GDM1 (cell line): ENCODE measurements around the gene KCNQ1.

Source experiments
- DNase-seq: peaks from one replicate; lab custom pipeline; 2025; lab: John Stamatoyannopoulos, UW

KCNQ1 gene

DNA sequence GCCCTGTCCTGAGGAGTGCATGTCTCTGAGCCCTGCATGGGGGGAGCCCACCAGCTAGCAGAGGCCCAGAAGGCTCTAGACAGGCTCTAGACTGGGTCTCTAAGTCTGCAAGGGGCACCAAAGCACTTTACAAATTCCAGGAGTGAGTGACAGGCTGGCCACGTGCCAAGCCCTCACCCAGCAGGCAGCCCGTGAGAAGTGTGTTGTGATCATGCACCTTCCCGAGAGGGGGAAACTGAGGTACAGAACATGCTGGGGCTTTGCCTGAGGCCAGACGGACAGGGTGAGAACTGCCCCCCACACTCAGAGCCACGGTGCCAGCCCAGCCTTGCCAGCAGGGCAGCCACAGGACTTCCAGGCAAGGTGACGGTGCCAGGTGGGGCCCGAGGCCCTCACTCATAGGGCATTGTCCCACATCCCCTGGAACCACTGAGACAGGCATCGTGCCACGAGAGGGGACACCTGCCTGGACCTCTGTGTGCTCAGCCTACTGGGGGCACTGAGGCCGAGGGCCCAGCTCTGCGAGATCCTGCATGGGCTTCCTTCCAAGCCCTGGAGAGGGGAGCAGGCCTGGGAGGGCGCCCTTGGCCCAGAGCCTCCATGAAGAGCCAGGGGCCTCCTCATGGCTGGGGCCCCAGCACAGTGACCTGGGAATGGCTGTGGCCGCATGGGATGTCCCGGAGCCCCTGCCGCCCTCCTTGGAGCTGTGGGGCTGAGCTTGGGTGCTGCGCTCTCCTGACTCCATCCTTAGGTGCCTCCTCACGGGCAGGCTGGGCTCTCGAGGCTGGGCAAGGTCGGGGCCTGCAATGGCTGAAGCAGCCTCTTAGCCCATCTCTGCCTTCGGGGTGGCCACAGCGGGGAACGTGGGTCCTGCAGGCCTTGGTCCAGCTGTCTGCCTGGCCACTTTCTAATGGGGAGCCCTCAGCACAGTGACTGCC, 133.5 kb downstream of the KCNQ1 start:
- DNase-seq = no peak

DNA sequence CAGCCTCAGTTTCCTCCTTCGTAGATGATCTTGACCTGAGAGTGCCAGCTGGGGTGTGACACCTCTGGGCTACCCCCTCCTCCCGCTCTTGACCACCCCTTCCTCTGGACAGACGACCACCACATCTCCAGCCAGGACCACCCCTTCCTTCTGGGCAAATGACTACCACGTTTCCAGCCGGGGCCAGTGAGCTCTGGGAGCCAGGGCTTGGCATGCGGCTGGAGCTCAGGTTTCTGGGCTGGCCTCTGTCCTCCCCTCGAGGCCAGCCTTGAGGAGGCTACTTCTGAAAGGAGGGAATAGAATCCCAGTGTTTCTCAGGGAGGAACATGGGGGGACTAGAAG, 134.1 kb downstream of the KCNQ1 start:
- DNase-seq = no peak

DNA sequence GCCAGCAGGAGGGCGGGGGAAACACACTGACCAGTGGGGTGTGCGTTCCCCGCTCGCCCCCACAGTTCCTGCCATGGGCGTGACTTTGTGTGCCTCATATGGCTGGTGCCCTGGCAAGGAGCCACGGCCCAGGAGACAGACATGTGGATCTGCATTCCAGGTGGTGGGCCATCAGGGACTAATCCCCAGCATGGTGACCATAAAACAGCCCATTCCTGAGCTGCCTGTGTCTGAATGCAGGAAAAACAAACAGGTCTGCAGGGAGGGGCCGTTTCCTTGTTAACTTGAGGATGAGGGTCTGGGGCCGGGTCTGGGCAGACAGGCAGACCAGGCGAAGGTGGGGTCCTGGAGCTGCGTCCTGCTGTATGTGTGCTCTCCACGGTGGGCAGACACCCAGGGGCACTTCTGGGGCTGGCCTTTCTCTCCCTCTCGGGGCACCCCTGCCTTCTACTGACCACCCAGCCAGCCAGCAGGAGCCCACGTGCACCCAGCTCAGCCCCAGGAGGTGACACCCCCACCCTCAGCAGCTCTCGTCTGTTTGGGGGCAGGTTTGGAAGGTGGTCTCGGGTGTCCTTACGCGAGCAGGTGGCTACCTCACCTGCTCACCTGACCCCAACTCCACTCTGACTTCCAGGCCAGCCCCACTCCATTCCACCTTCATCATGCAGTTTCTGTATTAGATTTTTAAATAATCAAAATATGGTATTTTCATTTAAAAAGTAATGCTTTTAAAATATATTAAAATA, 134.7 kb downstream of the KCNQ1 start:
- DNase-seq = no peak

DNA sequence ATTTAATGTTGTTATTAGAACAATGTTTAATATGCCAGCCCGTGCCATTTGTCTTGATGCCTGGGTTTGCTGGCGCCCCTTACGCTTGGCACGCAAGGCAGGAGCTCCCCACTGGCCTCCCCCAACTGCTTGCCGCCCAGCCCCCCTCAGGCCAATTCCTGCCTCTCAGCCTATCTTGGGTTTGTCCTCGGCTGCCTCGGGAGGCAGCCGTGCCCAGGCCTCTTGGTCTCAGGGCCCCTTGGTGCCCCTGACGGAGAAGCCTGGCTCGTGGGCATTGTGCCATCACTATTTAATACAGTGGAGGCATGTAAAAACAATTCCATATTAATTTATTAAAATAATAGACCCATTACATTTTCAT, 135.2 kb downstream of the KCNQ1 start:
- no peak for DNase-seq

DNA sequence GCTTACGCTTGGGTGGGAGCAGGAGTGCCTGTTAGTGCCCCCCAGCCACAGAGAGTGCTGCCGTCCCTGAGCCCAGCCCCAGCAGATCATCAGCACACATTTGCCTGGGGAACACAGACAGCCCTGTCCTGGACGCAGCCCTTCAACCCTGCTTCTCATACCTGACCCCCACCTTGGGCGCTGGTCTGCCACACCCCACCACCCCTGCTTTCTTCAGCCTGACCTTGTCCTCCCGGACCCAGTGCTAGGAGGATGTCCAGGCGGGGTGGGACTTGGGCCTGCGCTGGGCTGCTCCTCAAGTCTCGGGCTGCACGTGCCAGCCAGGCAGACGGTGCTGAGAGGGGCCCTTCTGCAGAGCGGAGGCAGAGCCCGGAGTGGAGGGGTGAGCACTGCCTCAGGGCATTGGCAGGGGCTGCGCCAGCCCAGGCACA, 135.8 kb downstream of the KCNQ1 start:
- DNase-seq = no peak

DNA sequence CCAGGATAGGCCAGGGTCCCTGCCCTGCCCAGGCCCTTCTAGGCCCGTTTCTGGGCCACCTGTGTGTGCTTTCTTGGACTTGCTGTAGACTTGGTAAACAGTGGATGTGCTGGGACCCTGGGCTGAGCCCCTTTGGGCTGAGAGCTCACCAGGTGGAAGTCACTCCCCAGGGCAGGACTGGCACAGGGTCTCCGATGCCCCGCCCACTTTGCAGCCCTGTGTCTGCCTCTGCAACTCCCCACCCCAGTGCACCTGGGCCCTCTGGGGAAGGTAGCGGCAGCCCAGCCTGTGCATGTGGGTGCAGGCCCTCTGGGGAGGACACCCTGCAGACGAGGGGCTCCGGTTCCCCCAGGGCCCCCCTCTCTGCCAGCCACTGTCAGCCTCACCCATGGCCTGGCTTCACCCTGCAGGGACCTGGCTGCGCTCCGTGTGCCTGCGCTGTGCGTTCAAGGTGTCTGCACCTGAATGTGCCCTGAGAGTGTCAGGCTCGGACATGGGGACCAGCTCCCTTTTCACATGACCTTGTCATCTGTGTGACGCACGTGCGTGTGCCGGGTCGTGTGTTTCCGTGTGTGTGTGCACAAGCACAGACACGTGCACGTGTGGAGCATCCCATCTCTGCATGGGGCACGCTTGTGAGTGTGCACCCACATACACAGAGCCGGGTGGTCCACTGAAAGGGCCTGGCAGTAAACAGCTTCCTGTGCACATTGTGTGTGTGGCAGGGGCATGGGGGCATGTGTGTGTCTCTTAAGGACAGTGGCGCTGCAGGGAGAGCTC, 136.5 kb downstream of the KCNQ1 start:
- DNase-seq = no peak

DNA sequence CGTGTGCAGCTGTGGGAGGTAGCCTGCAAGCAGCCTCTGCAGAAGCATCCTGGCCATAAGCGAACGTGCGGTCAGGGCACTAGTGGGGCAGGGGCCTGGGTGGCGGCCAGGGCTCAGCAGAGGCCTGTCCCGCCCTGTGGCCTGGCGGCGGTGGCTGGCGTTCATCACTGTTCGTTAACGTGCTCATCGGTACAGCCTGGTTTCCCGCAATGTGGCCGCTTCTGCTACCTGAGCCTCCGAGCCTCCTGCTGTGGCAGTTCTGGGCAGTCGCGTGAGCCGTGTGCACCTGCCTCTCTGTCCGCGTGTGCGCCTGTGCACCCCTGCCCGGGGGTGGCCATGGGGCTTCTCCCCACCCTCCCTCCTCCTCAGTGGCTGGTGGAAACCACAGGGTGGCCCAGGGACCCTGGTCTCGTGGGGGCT, 137.1 kb downstream of the KCNQ1 start:
- no peak for DNase-seq

DNA sequence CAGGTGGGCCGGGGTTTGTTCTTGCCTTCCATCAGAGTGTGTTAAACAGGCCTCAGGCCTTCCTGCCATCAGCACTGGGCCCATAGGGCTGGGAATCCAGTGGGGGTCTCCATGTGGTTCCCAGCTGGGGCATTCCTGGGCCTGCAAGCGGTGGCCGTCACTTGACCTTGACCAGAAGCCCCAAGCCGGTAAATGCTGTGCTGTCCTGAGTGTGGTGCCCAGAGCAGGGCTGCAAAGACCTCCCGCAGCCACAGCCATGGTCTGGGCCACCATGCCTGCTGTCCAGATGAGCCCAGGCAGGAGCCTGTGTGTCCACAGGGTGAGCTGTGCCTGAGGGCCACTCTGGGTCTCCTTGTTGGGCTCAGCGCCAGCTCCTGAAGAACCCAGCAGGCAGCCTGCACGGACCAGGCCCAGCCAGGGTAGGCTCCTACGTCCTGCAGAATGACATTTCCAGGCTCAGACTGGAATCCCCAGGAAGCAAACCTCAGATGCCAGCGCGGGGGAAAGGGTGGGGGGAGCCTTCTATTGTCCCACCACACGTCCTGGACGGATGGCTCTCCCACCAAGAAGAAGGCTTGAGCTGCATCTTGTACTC, 137.6 kb downstream of the KCNQ1 start:
- no peak for DNase-seq

DNA sequence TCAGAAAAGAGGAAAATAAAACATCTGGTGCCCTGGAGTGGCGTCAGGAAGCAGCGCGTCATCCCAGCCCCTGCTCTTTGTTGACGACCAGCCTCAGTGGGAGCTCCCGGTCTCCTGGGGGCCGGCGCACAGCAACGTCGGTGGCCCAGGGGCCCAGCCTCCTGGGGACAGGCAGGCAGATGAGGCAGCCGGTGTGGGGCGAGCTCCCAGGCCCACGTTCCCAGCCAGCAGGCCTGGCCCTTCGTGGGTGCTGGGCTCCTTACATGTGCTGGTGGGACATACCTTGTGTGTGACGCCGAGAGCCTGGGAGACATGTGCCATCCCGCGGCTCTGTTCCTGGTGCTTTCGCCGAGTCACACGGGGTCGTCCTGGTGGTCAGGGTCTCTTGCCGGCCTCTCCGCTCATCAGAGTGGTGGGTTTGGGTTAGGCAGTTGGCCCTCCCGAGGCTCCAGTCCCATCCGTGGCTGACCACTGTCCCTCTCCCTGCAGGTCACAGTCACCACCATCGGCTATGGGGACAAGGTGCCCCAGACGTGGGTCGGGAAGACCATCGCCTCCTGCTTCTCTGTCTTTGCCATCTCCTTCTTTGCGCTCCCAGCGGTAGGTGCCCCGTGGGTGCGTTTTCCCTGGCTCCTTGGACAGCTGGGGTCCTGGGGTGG, 138.3 kb downstream of the KCNQ1 start:
- no peak for DNase-seq

DNA sequence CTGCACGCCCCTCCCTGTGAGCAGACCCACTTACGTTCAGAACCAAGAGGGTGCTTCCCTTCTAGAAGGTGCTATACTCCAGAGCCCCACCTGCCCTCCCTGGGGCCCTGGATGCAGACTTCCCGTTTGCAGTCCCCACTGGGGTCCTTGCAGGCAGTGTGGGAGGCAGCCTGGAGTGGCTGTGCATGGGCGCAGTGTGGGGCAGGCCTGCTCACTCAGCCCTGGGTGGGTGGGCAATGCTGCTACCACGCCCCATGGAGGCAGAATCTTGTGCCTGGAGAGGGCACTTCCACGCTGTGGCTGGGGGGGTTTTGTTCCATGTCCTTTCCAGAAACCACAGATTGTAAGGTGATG, 138.8 kb downstream of the KCNQ1 start:
- no peak for DNase-seq

DNA sequence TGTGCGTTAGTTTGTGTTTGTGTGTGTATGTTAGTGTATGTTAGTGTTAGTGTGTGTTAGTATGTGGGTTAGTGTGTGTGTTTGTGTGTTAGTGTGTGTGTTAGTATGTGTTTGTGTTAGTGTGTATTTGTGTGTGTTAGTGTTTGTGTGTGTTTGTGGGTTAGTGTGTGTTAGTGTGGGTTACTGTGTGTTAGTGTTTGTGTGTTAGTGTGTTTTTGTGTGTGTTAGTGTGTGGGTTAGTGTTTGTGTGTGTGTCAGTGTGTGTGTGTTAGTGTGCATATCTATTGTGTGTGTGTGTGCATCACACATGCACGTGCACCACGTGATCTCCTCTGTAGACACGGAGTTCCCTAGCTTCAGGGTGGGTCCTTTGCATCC, 139.6 kb downstream of the KCNQ1 start:
- DNase-seq = no peak

DNA sequence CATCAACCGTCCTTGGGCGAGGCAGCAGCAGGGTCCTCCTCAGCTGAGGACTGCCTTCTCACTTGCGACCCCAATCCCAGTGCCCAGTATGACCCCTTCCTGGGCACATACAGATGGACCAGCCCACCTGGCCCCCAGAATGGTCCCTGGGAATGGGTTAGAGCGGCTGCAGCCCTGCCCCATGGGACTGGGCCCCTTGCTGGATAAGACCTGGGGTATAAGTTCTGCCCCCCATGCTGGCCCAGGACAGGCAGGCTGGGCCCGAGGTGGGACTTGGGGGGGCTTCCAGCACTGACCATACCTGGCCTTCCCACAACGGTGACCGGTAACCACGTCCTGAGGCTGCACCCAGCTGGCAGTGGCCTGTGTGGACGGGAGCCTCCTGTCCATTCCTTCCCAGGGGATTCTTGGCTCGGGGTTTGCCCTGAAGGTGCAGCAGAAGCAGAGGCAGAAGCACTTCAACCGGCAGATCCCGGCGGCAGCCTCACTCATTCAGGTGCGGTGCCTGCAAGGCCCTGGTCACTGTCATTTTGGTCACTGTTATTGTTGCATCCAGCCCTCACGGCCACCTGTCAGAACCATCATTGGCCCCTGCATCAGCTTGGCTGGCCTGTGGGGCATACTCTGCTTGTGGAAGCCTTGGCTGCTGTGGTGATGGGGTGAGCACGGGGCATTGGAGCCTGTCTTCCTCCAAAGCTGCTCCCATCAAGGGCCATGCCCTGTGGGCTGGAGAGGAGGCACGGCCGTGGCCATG, 140.2 kb downstream of the KCNQ1 start:
- DNase-seq = no peak

DNA sequence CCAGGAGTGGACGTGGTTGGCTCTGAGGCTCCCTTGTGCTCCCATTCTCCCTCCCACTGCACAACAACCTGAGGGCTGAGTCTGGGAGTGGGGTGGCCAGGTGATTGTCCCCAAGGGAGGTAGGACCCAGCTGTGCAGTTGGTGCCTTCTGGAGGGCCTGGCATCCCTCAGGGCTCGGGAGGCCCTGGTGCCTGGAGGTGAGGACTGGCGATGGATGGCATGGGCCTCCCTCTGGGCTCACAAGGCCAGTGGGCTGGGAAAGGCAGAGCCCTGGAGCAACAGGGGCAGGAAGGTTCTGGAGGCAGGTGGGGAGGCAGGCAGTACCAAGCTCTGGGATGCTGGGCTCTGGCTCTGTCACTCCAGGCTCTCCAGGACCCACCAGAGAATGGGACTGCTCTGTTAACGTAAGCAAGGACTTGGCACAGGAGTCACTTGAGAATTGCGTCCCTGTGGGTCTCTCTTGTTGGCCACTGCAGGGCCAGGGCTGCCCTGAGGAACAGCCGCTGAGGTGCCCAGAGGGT, 140.8 kb downstream of the KCNQ1 start:
- no peak for DNase-seq

DNA sequence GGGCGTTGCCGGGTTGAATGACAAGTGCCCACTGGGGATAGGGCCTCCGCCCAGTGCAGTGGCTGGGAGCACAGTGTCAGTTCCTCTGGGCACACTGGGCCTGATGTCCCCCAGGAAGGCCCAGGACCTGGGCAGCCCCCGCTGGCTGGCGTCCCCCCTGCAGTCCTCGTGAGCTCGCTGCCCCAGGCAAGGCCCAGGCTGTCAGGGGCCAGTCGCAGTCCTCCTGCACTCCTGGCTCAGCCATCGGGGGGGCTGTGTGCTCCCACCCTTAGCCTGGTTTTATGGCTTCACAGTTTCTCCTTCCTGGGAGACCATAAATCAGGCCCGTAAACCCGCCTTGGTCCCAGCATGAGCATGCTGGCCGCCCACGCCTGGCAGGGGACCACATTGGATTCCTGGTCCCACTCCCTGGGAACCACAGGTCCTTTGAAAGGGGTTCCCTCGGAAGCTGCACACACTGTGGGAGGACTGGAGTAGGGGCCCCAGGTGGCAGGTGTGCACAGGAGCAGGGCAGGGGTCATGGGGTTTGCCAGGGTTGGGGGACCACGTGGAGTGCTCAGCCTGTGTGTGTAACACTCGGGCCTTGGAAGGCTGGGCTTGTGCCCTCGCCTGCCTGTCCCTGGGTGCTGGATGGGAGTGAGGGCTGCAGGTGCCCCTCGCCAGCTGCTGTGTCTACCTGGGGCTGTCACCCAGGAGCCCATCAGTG, 141.4 kb downstream of the KCNQ1 start:
- no peak for DNase-seq

DNA sequence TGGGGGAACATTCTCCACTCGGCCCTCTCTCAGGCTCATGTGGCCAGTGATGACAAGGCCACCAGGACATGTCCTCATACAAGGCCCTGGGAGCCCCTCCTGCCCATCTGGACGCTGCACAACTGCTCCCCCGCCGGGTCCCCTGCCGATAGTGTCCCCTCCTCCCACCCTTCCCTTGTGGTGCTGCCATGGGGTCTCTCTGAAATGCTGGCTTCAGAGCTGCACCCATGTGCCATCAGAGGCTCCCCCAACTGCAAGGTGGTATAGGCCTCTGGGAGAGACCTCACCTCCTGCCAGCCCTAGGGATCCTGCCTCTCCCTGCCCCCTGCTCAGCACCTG, 142.0 kb downstream of the KCNQ1 start:
- DNase-seq = no peak

DNA sequence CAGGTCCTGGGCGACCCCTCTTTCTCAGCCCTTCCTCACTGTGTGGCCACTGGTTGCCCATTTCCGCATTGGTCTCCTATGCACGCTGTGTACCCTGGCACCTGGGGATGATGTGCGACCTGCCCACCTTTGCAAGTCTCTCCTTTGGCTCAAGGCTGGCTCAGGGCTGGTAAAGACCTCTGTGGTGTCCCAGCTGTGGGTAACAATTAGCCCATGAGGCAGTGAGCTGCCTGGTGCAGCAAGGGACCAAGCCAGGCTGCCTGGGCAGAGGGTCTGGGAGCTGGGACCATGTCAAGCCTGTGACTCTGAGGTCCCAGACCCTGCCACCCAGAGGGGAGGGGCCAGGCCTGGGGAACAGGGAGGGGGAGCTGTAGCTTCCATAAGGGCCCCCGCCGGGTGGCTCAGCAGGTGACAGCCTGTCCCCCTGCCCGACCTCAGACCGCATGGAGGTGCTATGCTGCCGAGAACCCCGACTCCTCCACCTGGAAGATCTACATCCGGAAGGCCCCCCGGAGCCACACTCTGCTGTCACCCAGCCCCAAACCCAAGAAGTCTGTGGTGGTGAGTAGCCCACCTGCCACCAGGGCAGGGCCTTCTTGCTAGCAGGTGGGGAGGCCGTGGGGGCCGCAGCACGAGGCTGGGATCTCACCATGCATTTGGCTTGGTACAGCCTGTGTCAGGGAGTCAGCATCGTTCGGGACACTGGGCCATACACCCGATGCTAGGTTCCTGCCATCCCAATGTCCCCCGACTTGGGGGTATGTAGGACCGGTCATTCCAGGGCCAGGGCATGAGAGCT, 142.5 kb downstream of the KCNQ1 start:
- DNase-seq = no peak

DNA sequence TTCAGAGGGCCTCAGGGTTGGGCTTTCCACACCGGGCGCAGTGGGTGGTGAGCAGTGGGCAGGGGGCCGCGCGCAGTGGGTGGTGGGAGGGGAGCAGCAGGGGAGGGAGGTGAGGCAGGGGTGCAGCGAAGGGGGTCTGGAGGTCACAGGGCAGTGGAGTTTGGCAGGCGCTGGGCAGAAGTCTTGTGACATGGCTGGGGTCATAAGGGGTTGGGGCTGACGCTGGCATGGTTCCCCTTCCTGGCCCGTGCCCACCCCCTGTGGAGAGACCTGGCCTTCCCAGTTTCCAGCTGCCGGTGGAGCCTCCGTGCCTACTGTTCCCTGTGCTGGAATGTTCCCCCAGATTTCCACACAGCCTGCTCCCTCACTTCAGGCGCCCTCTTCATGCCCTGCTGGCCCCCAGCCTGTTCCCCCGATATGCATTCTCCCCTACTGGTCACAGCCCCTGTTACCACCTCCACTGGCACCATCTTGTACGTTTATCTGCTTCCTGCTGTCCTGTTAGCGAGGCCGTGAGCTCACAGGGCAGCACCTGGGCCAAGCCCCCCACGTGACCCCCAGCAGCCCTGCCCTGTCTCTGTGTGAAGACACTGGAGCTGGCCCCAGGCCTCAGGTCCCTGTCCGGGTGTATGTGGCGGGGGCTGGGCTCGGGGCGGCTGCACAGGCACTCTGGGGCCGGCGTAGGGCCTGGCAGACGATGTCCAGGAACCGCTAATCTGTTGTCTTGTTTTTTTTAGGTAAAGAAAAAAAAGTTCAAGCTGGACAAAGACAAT, 143.4 kb downstream of the KCNQ1 start:
- DNase-seq = no peak

DNA sequence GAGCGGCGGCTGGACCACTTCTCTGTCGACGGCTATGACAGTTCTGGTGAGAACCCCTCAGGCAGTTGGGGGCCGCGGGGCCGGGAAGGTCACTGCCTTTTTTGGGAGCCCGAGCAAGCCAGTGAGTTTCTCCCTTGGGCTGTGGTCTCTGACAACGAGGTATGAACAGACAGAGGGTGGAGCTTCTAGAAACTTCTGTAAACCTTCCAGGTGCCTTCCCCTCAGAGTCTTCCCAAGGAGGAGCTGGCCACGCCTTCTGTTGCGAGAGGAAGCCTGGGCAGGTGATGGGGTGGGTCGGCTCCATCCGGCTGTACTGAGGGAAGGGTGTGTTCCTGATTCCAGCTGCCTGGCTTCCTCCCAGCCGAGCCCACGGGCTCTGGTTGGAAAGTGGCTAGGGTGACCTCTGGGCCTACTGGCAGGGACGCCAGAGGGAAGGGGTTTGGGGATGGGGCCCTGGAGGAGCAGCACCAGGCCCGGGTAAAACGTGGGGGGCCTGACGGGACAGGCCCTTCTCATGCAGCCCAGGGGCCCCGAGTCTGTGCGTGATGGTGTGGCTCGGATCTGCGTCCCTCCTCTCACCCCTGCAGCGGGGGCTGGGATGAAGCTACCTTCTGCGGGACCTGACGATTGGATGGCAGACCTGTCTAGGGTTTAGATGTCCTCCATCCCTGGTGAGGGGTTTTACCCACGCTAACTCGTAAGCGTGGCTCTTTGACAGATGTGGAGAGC, 144.2 kb downstream of the KCNQ1 start:
- no peak for DNase-seq
